Astrocyte of the spinal cord (primary cell): ENCODE results near the gene YPEL1.

ENCODE experiments used
- DNase-seq: peaks from one replicate; pipeline ENCODE4 v3.0.0; 2011; ENCODE audit warnings: low read depth, low spot score
- H3K4me3 ChIP-seq: 2 replicates; pipeline ENCODE4 v1.5.1; 2011; ENCODE audit warnings: low read depth, mild to moderate bottlenecking, low read length, moderate library complexity
- in situ Hi-C: cut with HindIII; loops from 2 replicates; pipeline ENCODE4 v1.10.0; 2017; ENCODE audit warnings: low sequenced_read_pairs
- TF ChIP-seq, protein P1 (sequence below): IDR thresholded peaks from 2 replicates; pipeline ENCODE4 v1.5.1; 2012; ENCODE audit warnings: low read depth, mild to moderate bottlenecking, low read length, inconsistent platforms

YPEL1 gene

GRCh38 chr22:21688341-21688705 lies 47.3 kb downstream of the YPEL1 start:
- H3K4me3 ChIP-seq, result no peak overlapping the region
- no peak for DNase-seq
- in situ Hi-C loops, result no loop called here
- TF ChIP-seq, protein P1, sequence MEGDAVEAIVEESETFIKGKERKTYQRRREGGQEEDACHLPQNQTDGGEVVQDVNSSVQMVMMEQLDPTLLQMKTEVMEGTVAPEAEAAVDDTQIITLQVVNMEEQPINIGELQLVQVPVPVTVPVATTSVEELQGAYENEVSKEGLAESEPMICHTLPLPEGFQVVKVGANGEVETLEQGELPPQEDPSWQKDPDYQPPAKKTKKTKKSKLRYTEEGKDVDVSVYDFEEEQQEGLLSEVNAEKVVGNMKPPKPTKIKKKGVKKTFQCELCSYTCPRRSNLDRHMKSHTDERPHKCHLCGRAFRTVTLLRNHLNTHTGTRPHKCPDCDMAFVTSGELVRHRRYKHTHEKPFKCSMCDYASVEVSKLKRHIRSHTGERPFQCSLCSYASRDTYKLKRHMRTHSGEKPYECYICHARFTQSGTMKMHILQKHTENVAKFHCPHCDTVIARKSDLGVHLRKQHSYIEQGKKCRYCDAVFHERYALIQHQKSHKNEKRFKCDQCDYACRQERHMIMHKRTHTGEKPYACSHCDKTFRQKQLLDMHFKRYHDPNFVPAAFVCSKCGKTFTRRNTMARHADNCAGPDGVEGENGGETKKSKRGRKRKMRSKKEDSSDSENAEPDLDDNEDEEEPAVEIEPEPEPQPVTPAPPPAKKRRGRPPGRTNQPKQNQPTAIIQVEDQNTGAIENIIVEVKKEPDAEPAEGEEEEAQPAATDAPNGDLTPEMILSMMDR, result no peak

GRCh38 chr22:21687685-21688259 lies 47.8 kb downstream of the YPEL1 start:
- no peak overlapping the region for H3K4me3 ChIP-seq
- TF ChIP-seq, protein P1, result no peak
- in situ Hi-C loops, result no loop called here
- DNase-seq, result no peak

GRCh38 chr22:21686634-21687393 lies 48.8 kb downstream of the YPEL1 start:
- DNase-seq, result no peak
- no peak overlapping the region for H3K4me3 ChIP-seq
- TF ChIP-seq, protein P1, result no peak
- in situ Hi-C loops, result no loop called here

DNA sequence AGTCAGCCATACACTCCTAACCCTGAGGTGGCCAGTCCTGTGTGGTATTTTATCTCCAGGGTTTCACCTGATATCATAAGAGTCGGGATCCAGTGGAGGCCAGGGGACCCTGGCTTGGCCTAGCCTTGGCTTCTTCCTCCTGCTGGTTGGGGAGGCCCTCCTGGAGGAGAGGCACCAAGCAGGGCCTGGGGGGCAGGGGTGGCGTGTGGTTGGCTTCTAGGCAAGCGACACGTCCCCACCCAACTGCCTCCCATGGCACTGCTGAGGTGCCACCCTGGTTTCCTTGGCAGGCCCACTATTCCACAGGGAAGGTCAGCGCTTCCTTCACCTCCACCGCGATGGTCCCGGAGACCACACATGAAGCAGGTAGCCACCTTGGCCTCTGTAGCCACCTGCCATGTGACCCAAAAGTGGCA lies 49.4 kb downstream of the YPEL1 start:
- TF ChIP-seq, protein P1, result no peak
- in situ Hi-C loops, result no loop called here
- DNase-seq, result no peak
- no peak overlapping the region for H3K4me3 ChIP-seq

- in situ Hi-C loops, result no loop called here
- no peak for DNase-seq
- TF ChIP-seq, protein P1, result no peak
- no peak overlapping the region for H3K4me3 ChIP-seq
Measured at GRCh38 chr22:21685164-21685513, 50.5 kb downstream of the YPEL1 start.

- no peak overlapping the region for H3K4me3 ChIP-seq
- no peak for DNase-seq
- in situ Hi-C loops, result no loop called here
- TF ChIP-seq, protein P1, result no peak
Measured at GRCh38 chr22:21684492-21685163, 51.0 kb downstream of the YPEL1 start.
